Keratinocyte (primary cell): Measurements from ENCODE around the gene KDM2A. TPM values are rescaled to one million over a fixed set of nuclear protein-coding genes. Genes with fewer than 3 reads are reported as not detected.

Experiments
- DNase-seq: peaks from one replicate; pipeline ENCODE4 v3.0.0-alpha.2; 2011; ENCODE audit warnings: low read depth, missing footprints, low spot score
- FAIRE-seq: peaks from 2 replicates; lab custom pipeline; 2011; peaks lifted over from hg19 to GRCh38; lab: Jason Lieb, UNC
- H2AFZ ChIP-seq: 2 replicates; pipeline ENCODE4 v1.6.0; 2012; ENCODE audit warnings: low read length, control low read depth, inconsistent platforms; ENCODE audit not compliant: control insufficient read depth
- H3K27ac ChIP-seq: 2 replicates; pipeline ENCODE4 v1.5.1; 2011; ENCODE audit warnings: low read length; ENCODE audit not compliant: control insufficient read depth, insufficient read depth
- H3K27me3 ChIP-seq: 3 replicates; pipeline ENCODE4 v1.6.0; 2011; ENCODE audit warnings: low read length; ENCODE audit not compliant: control insufficient read depth, insufficient read depth; ENCODE audit errors: extremely low read depth
- H3K36me3 ChIP-seq, 2 experiments: 2 replicates in 1 of 2; 3 replicates in 1 of 2; pipeline ENCODE4 v1.5.1; 2011; ENCODE audit warnings: low read length in 2 of 2, mild to moderate bottlenecking in 1 of 2; ENCODE audit not compliant: control insufficient read depth in 2 of 2, insufficient read depth in 2 of 2; ENCODE audit errors: extremely low read depth in 1 of 2
- H3K4me1 ChIP-seq: 3 replicates; pipeline ENCODE4 v1.5.1; 2011; ENCODE audit warnings: low read length; ENCODE audit not compliant: control insufficient read depth, insufficient read depth; ENCODE audit errors: extremely low read depth
- H3K4me2 ChIP-seq: 3 replicates; pipeline ENCODE4 v1.6.0; 2011; ENCODE audit warnings: low read depth, low read length; ENCODE audit not compliant: control insufficient read depth, insufficient read depth; ENCODE audit errors: extremely low read depth
- H3K4me3 ChIP-seq, 3 experiments: fragments of 200-600 bp in 1 of 3; sonication (generic) in 1 of 3; 2 replicates in 2 of 3; 3 replicates in 1 of 3; pipeline ENCODE4 v1.5.1; 2011 to 2016; ENCODE audit warnings: low read length in 3 of 3, mild to moderate bottlenecking in 3 of 3, control low read depth in 2 of 3, inconsistent platforms in 1 of 3, low read depth in 1 of 3, mixed read lengths in 1 of 3, mixed run types in 1 of 3, moderate library complexity in 1 of 3; ENCODE audit not compliant: control insufficient read depth in 2 of 3, insufficient read depth in 2 of 3; ENCODE audit errors: extremely low read depth in 1 of 3
- H3K79me2 ChIP-seq: 2 replicates; pipeline ENCODE4 v1.6.0; 2012; ENCODE audit warnings: low read length; ENCODE audit not compliant: control insufficient read depth, insufficient read depth
- H3K9ac ChIP-seq: 3 replicates; pipeline ENCODE4 v1.6.0; 2011; ENCODE audit warnings: low read length; ENCODE audit not compliant: control insufficient read depth, insufficient read depth; ENCODE audit errors: extremely low read depth
- H3K9me1 ChIP-seq: 3 replicates; pipeline ENCODE4 v1.6.0; 2011; ENCODE audit warnings: low read length; ENCODE audit not compliant: control insufficient read depth, insufficient read depth; ENCODE audit errors: extremely low read depth
- H3K9me3 ChIP-seq: 2 replicates; pipeline ENCODE4 v1.5.1; 2012; ENCODE audit warnings: low read depth, low read length; ENCODE audit not compliant: control insufficient read depth
- H4K20me1 ChIP-seq: 3 replicates; pipeline ENCODE4 v1.6.0; 2011; ENCODE audit warnings: low read length; ENCODE audit not compliant: control insufficient read depth, insufficient read depth; ENCODE audit errors: extremely low read depth
- CTCF ChIP-seq, 3 experiments: IDR thresholded peaks in 1 of 3; conservative IDR thresholded peaks in 1 of 3; optimal IDR thresholded peaks in 1 of 3; 2 replicates in 2 of 3; 3 replicates in 1 of 3; pipeline versions ENCODE3 to v1.5.1; 2011; ENCODE audit warnings: low read length in 3 of 3, mild to moderate bottlenecking in 3 of 3, moderate library complexity in 2 of 3, control low read depth in 1 of 3, inconsistent platforms in 1 of 3; ENCODE audit not compliant: insufficient read depth in 2 of 3; ENCODE audit errors: extremely low read depth in 1 of 3
- EZH2 ChIP-seq: IDR thresholded peaks from one replicate; pipeline ENCODE4 v1.6.1; 2012; ENCODE audit warnings: inconsistent platforms, mild to moderate bottlenecking, low read length, moderate library complexity
- dilution Hi-C: fragments of 300-500 bp; cut with MboI; formaldehyde crosslinking; loops from one replicate; pipeline ENCODE4 v1.7.0; 2020; ENCODE audit warnings: low sequenced_read_pairs; ENCODE audit not compliant: extremely low pct_ligation_motif_present
- polyA plus RNA-seq, 5 experiments: library from polyadenylated mRNA; depleted of rRNA in 3 of 5; stranded (reverse) in 3 of 5; stranded (forward) in 1 of 5; unstranded in 1 of 5; fragments of >200 nt; gene quantifications; 1 replicate in 1 of 5; 2 replicates in 3 of 5; 3 replicates in 1 of 5; pipeline versions ENCODE4 v1.2.1 to v1.2.3, GENCODE V29; 2011 to 2012; ENCODE audit warnings: missing spikeins in 2 of 5, low read depth in 1 of 5, low replicate concordance in 1 of 5

The KDM2A gene
- polyA plus RNA-seq, 1 donor (not counting 4 experiments of a cell fraction or from before 2014, with no cell fraction given) = 29.9 TPM

- no peaks in the 10 kb centered on the region for H4K20me1 ChIP-seq
- no peaks in the 10 kb centered on the region for H3K36me3 ChIP-seq
- no peak for TF ChIP-seq CTCF (optimal IDR thresholded peaks at IDR 0.05 in 1 of 3, IDR thresholded peaks at IDR 0.05 in 1 of 3, conservative IDR thresholded peaks at IDR 0.05 in 1 of 3; ENCODE audit: extremely low read depth in 1 of 3, insufficient read depth in 2 of 3, low read length in 3 of 3)
- no peak for TF ChIP-seq EZH2
- no peak overlapping the region for H2AFZ ChIP-seq
- FAIRE-seq = no peak
- H3K4me1 ChIP-seq = peaks cover 29% of the 10 kb centered on the region
- H3K9ac ChIP-seq = no peak overlapping the region
- dilution Hi-C loops = no loop called here
- H3K27me3 ChIP-seq = no peaks in the 10 kb centered on the region
- no peak overlapping the region for H3K4me3 ChIP-seq
- H3K27ac ChIP-seq = peak overlapping the region; percentile 67
- DNase-seq = no peak
- no peaks in the 10 kb centered on the region for H3K9me3 ChIP-seq
- no peaks in the 10 kb centered on the region for H3K9me1 ChIP-seq
- no peaks in the 10 kb centered on the region for H3K79me2 ChIP-seq
- H3K4me2 ChIP-seq = no peak overlapping the region
These were observed 39.9 kb upstream of the KDM2A start for GRCh38 chr11:67079065-67079705.

DNA sequence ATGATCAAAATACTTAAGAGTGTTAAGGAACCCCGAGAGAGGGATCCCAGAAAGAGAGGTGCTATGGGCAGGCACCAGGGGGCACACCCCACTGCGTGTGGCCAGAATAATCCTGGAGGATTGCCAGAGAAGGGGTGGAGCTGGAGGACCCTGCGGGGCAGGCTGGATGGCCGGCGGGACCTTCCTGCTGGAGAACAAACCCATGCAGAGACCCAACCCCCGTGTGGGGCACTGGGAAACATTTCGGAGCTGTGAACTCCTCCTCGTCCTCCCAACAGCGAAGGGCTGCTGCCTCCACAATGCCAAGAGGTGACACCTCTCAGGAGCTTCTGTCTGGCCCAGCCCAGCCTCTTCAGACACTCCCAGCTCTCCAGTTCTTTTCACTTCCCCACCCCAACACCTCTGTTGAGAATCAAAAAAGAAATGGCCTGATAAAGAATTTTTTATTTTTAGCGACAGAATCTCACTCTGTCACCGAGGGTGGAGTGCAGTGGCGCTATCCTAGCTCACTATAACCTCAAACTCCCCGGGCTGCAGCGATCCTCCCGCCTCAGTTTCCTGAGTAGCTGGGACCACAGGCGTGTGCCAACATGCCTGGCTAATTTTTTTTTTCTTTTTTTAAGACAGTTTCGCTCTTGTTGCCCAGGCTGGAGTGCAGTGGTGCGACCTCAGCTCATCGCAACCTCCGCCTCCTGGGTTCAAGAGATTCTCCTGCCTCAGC, 36.8 kb upstream of the KDM2A start:
- Histone ChIP-seq H3K79me2 (no peaks in the 10 kb centered on the region), H3K27ac (no peak overlapping the region), H3K9ac (no peak overlapping the region), H3K9me3 (no peaks in the 10 kb centered on the region), H3K4me3 (no peak overlapping the region), H3K4me1 (peaks cover 26% of the 10 kb centered on the region), H3K36me3 (no peaks in the 10 kb centered on the region), H4K20me1 (no peaks in the 10 kb centered on the region), H2AFZ (no peak overlapping the region), H3K27me3 (no peaks in the 10 kb centered on the region), H3K9me1 (no peaks in the 10 kb centered on the region), H3K4me2 (peak overlapping the region; percentile 43)
- DNase-seq = no peak
- dilution Hi-C loops = no loop called here
- FAIRE-seq = no peak
- TF ChIP-seq CTCF (optimal IDR thresholded peaks at IDR 0.05 in 1 of 3, IDR thresholded peaks at IDR 0.05 in 1 of 3, conservative IDR thresholded peaks at IDR 0.05 in 1 of 3; ENCODE audit: extremely low read depth in 1 of 3, insufficient read depth in 2 of 3, low read length in 3 of 3) = peak in 1 of 3 experiments; percentile 38
- TF ChIP-seq EZH2 = no peak
